ENCODE measurements around the gene ZNF605.
"Not testable (repeated sequence)": the region's sequence is repeated elsewhere in the genome, so short reads cannot be mapped to it uniquely, and the experiment has no call there.

ZNF605 gene

GRCh38 chr12:132904718-132905328 lies 51.3 kb downstream of the ZNF605 start:
- peak; percentile 88 to 94 for DNase-seq

GRCh38 chr12:132899033-132899432 lies 57.1 kb downstream of the ZNF605 start:
- DNase-seq: no peak

- DNase-seq: no peak
Observed at GRCh38 chr12:132888852-132889251, 67.3 kb downstream of the ZNF605 start.

- peak; percentile 91 to 96 for DNase-seq
Observed at GRCh38 chr12:132887513-132888351, 68.4 kb downstream of the ZNF605 start, which contains the start of gene CHFR. Gene CHFR, minus strand, starts transcription at chr12:132887605. Its CDS starts 277 bp downstream, at chr12:132887328.

GRCh38 chr12:132886529-132887477 lies 69.3 kb downstream of the ZNF605 start:
- DNase-seq: peak in 1 of 2 experiments; percentile 9

- no peak for DNase-seq
Observed at GRCh38 chr12:132881818-132882217, 74.3 kb downstream of the ZNF605 start.

GRCh38 chr12:132874620-132875019 lies 81.5 kb downstream of the ZNF605 start:
- DNase-seq: not testable (repeated sequence)

- no peak for DNase-seq
Observed at GRCh38 chr12:132874175-132874574, 81.9 kb downstream of the ZNF605 start.

- DNase-seq: no peak
Observed at GRCh38 chr12:132873724-132874123, 82.4 kb downstream of the ZNF605 start.

- no peak for DNase-seq
Observed at GRCh38 chr12:132872975-132873421, 83.1 kb downstream of the ZNF605 start.

- DNase-seq: no peak
Observed at GRCh38 chr12:132872073-132872855, 83.8 kb downstream of the ZNF605 start.

GRCh38 chr12:132869551-132869950 lies 86.6 kb downstream of the ZNF605 start:
- no peak for DNase-seq
